ENCODE data around the gene TCIRG1.

Gene TCIRG1

GRCh38 chr11:68037411-68038225, 1.2 kb upstream of the TCIRG1 start:
- no peak for DNase-seq

GRCh38 chr11:68038226-68038717, 553 bp upstream of the TCIRG1 start:
- DNase-seq: no peak

GRCh38 chr11:68039526-68040086, 781 bp downstream of the TCIRG1 start:
- DNase-seq: no peak

- peak; percentile 26 for DNase-seq
These were observed 1.5 kb downstream of the TCIRG1 start for GRCh38 chr11:68040101-68040956.

GRCh38 chr11:68040957-68041591, 2.2 kb downstream of the TCIRG1 start:
- DNase-seq: no peak

- DNase-seq: no peak
These were observed 2.9 kb downstream of the TCIRG1 start for GRCh38 chr11:68041617-68042218.

- DNase-seq: no peak
These were observed 3.6 kb downstream of the TCIRG1 start for GRCh38 chr11:68042219-68043028.

- no peak for DNase-seq
These were observed 4.2 kb downstream of the TCIRG1 start for GRCh38 chr11:68043029-68043348.

GRCh38 chr11:68043349-68044144, 4.7 kb downstream of the TCIRG1 start:
- DNase-seq: peak; percentile 67

- DNase-seq: peak; percentile 75
These were observed 5.5 kb downstream of the TCIRG1 start for GRCh38 chr11:68044145-68044813.

GRCh38 chr11:68044898-68045351, 6.1 kb downstream of the TCIRG1 start:
- no peak for DNase-seq

- DNase-seq: no peak
These were observed 8.8 kb downstream of the TCIRG1 start for GRCh38 chr11:68047437-68048290.

- no peak for DNase-seq
These were observed 10.1 kb downstream of the TCIRG1 start for GRCh38 chr11:68048681-68049508.

GRCh38 chr11:68049509-68050370, 10.9 kb downstream of the TCIRG1 start:
- no peak for DNase-seq

GRCh38 chr11:68050371-68050841, 11.6 kb downstream of the TCIRG1 start:
- no peak for DNase-seq

- DNase-seq: no peak
These were observed 12.6 kb downstream of the TCIRG1 start for GRCh38 chr11:68051191-68052136.

Data from NCI-H510A treated with DMSO at 0.1 percent for 48 hours (cell line).